CD8-positive, alpha-beta memory T cell (primary cell): ENCODE measurements around the gene IL3. TPM values are rescaled to one million over a fixed set of nuclear protein-coding genes. Genes with fewer than 3 reads are reported as not detected.

Source experiments
- CTCF ChIA-PET: fragments of 350-600 bp; sonication (Branson Sonifier 250); formaldehyde crosslinking; loops from one replicate; lab custom pipeline; 2021; ENCODE audit warnings: antibody characterized with exemption; lab: Charles Lee
- POLR2A ChIA-PET: fragments of 350-600 bp; sonication (Branson Sonifier 250); formaldehyde crosslinking; loops from one replicate; lab custom pipeline; 2021; ENCODE audit warnings: antibody characterized with exemption; lab: Charles Lee
- DNase-seq, 5 donors: peaks; one replicate each; pipeline versions ENCODE4 v3.0.0 to v3.0.0-alpha.2; 2020 to 2022; ENCODE audit warnings: mixed read lengths in 1 of 5
- H3K27ac ChIP-seq: one replicate; pipeline ENCODE4 v1.7.0; 2013; ENCODE audit warnings: low read depth, mild to moderate bottlenecking, low read length, moderate library complexity
- H3K27me3 ChIP-seq: 2 replicates; pipeline ENCODE4 v1.7.0; 2013; ENCODE audit warnings: low read length, mild to moderate bottlenecking; ENCODE audit not compliant: insufficient read depth, poor library complexity, severe bottlenecking
- H3K36me3 ChIP-seq: 2 replicates; pipeline ENCODE4 v1.7.0; 2013; ENCODE audit warnings: mild to moderate bottlenecking, low read length, moderate library complexity; ENCODE audit not compliant: insufficient read depth
- H3K4me1 ChIP-seq: 2 replicates; pipeline ENCODE4 v1.7.0; 2013; ENCODE audit warnings: mild to moderate bottlenecking, low read length, moderate library complexity; ENCODE audit not compliant: insufficient read depth
- H3K4me3 ChIP-seq: 2 replicates; pipeline ENCODE4 v1.7.0; 2013; ENCODE audit warnings: mild to moderate bottlenecking, low read length
- H3K9me3 ChIP-seq: 2 replicates; pipeline ENCODE4 v1.7.0; 2013; ENCODE audit warnings: mild to moderate bottlenecking, low read length
- H3K27ac Mint-ChIP-seq, 8 donors: one replicate each; pipeline ENCODE4 v1.8.0; 2020 to 2021; ENCODE audit warnings: mixed read lengths in 8 of 8, mild to moderate bottlenecking in 6 of 8, inconsistent platforms in 3 of 8, moderate library complexity in 3 of 8
- H3K27me3 Mint-ChIP-seq, 2 donors: one replicate each; pipeline ENCODE4 v1.8.0; 2020 to 2021; ENCODE audit warnings: mixed read lengths in 2 of 2, mild to moderate bottlenecking in 1 of 2, moderate library complexity in 1 of 2
- H3K36me3 Mint-ChIP-seq, 3 donors: one replicate each; pipeline ENCODE4 v1.8.0; 2020 to 2021; ENCODE audit warnings: mixed read lengths in 3 of 3, inconsistent platforms in 1 of 3, mild to moderate bottlenecking in 1 of 3
- H3K4me1 Mint-ChIP-seq, 3 donors: one replicate each; pipeline ENCODE4 v1.8.0; 2020 to 2021; ENCODE audit warnings: mixed read lengths in 3 of 3, inconsistent platforms in 1 of 3, mild to moderate bottlenecking in 1 of 3
- H3K4me3 Mint-ChIP-seq, 7 donors: one replicate each; pipeline ENCODE4 v1.8.0; 2020 to 2021; ENCODE audit warnings: mixed read lengths in 7 of 7, mild to moderate bottlenecking in 6 of 7, moderate library complexity in 4 of 7, inconsistent platforms in 2 of 7
- H3K9me3 Mint-ChIP-seq, 5 donors: one replicate each; pipeline ENCODE4 v1.8.0; 2020 to 2022; ENCODE audit warnings: mixed read lengths in 5 of 5, mild to moderate bottlenecking in 3 of 5, moderate library complexity in 2 of 5, inconsistent platforms in 1 of 5
- polyA plus RNA-seq: library from polyadenylated mRNA; unstranded; fragments of 300-500 nt; fragmentation: Illumina TruSeq; gene quantifications from one replicate; pipeline ENCODE4 v1.2.3, GENCODE V29; 2021
- total RNA-seq, 2 experiments: library from RNA; stranded (reverse); gene quantifications; one replicate each; pipeline ENCODE4 v1.2.3, GENCODE V29; 2021

IL3 gene
- total and polyA plus RNA-seq, 3 experiments from 2014 or later: 69.7 to 71.9 TPM; not detected in 1

DNA sequence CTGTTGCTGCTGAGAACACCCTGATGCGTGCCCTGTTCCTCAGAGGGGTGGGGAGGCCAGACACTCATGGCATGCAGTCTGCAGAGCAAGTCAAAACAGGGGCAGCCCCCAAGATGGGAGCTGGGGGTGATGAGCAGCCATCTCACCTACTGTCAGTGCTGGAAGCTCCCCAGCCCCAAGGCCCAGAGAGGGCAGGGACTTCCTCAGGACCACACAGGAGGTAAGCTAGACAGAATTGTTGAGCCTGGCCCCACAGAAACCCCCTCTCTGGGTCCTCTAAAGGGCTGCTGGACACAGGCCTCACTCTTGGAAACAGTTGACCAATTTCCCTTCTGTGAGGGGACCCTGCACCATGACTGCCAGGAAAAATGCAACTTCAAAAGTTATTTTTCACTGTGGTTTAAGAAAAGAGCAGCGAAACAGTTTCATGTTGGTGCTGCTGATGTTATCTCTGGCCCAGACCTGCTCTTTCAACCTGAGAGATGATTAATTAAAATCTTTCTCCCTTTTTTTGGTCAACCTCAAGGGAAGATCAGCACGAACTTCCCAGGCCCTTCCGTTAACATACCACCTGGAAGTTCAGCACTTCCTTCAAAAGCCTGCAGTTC, 22.7 kb downstream of the IL3 start:
- H3K9me3 Mint-ChIP-seq: no peaks in the 10 kb centered on the region
- DNase-seq: peak in 1 of 5 donors; percentile 27
- Histone ChIP-seq H3K27ac (no peak overlapping the region), H3K9me3 (no peaks in the 10 kb centered on the region), H3K27me3 (no peaks in the 10 kb centered on the region), H3K4me1 (peaks cover 10% of the 10 kb centered on the region), H3K36me3 (no peaks in the 10 kb centered on the region), H3K4me3 (no peak overlapping the region)
- peak overlapping the region in 6 of 8 donors; percentile 46 to 84 (median 75) for H3K27ac Mint-ChIP-seq
- POLR2A ChIA-PET: no interaction called here
- peak overlapping the region in 2 of 7 donors; percentile 27 to 29 for H3K4me3 Mint-ChIP-seq
- CTCF ChIA-PET: no interaction called here
- peaks cover 24 to 50% (median 41%) of the 10 kb centered on the region in 3 donors for H3K4me1 Mint-ChIP-seq
- H3K36me3 Mint-ChIP-seq: no peaks in the 10 kb centered on the region
- peaks cover 0 to 2% of the 10 kb centered on the region in 2 donors for H3K27me3 Mint-ChIP-seq

GRCh38 chr5:132085686-132086085, 25.2 kb downstream of the IL3 start:
- ChIA-PET CTCF (interaction anchor here (1.4 kb wide), 1 partner anchor 23 kb away, joined by 3 read pairs; no protein-coding TSS in a partner anchor), POLR2A (no interaction called here)
- Histone ChIP-seq H3K9me3 (no peaks in the 10 kb centered on the region), H3K4me1 (peaks cover 10% of the 10 kb centered on the region), H3K27me3 (no peaks in the 10 kb centered on the region), H3K27ac (no peak overlapping the region), H3K4me3 (no peak overlapping the region), H3K36me3 (no peaks in the 10 kb centered on the region)
- peak overlapping the region in 4 of 8 donors; percentile 15 to 63 (median 40) for H3K27ac Mint-ChIP-seq
- no peaks in the 10 kb centered on the region for H3K9me3 Mint-ChIP-seq
- peaks cover 29 to 61% (median 44%) of the 10 kb centered on the region in 3 donors for H3K4me1 Mint-ChIP-seq
- H3K36me3 Mint-ChIP-seq: peaks cover 0 to 4% (median 0%) of the 10 kb centered on the region in 3 donors
- H3K27me3 Mint-ChIP-seq: peaks cover 0 to 2% of the 10 kb centered on the region in 2 donors
- no peak overlapping the region for H3K4me3 Mint-ChIP-seq
- no peak for DNase-seq

DNA sequence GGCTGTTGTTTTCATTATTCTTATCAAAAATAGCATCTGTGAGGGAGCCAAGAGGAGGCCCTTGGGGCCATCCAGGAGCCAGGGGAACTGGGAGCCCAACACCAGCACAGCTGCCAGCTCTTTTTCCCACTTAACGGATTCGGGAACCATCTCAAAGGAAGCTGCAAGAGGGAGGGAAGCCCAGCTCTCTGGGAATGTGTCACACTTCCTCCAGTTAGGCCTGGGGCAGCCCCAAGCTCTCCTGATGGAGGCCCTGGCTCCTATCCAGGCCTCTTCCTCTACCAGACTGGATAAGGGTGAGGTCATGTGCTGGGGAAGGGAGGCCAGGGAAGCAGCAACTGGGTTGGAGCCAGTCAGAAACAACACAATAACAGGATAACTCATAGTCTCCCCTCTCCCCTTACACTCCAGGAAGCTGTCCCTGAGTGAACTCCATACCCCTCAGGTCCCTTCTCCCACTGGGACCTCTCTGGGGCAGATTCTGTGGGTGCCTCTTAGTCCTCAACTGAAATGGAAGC, 25.9 kb downstream of the IL3 start:
- peaks cover 29 to 61% (median 44%) of the 10 kb centered on the region in 3 donors for H3K4me1 Mint-ChIP-seq
- H3K9me3 Mint-ChIP-seq: no peaks in the 10 kb centered on the region
- CTCF ChIA-PET: interaction anchor here (1.3 to 1.4 kb wide), 2 partner anchors 21 to 23 kb away, joined by 3 read pairs; no protein-coding TSS in a partner anchor
- H3K27ac Mint-ChIP-seq: no peak overlapping the region
- Histone ChIP-seq H3K27ac (no peak overlapping the region), H3K4me1 (peaks cover 10% of the 10 kb centered on the region), H3K36me3 (no peaks in the 10 kb centered on the region), H3K4me3 (no peak overlapping the region), H3K27me3 (no peaks in the 10 kb centered on the region), H3K9me3 (no peaks in the 10 kb centered on the region)
- peaks cover 0 to 2% of the 10 kb centered on the region in 2 donors for H3K27me3 Mint-ChIP-seq
- no peak for DNase-seq
- H3K36me3 Mint-ChIP-seq: peaks cover 0 to 4% (median 0%) of the 10 kb centered on the region in 3 donors
- POLR2A ChIA-PET: no interaction called here
- no peak overlapping the region for H3K4me3 Mint-ChIP-seq

DNA sequence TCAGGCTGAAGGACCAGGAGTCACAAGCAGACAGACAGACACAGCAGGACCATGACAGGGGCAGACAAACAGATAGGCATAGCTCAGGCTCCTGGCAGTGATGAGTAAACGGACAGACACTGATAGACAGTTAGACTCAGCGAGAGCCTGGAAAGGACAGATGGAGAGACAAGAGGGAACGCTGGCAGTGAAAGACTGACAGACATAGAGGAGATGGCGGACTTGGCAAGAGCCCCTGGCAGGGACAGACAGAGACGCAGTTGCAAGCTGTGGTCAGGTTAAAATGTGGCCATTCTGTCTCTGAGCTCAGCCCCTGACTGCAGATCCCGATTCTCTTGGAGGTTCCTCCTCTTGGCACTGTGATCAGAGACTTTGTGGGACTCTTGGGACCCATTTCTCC, 26.7 kb downstream of the IL3 start:
- POLR2A ChIA-PET: no interaction called here
- no peak for DNase-seq
- Mint-ChIP-seq H3K4me1 (peaks cover 25 to 53% (median 44%) of the 10 kb centered on the region in 3 donors), H3K27me3 (peaks cover 0 to 2% of the 10 kb centered on the region in 2 donors), H3K27ac (no peak overlapping the region), H3K9me3 (no peaks in the 10 kb centered on the region), H3K4me3 (no peak overlapping the region), H3K36me3 (peaks cover 0 to 4% (median 0%) of the 10 kb centered on the region in 3 donors)
- H3K36me3 ChIP-seq: no peaks in the 10 kb centered on the region
- no peaks in the 10 kb centered on the region for H3K9me3 ChIP-seq
- no peaks in the 10 kb centered on the region for H3K27me3 ChIP-seq
- H3K27ac ChIP-seq: no peak overlapping the region
- peaks cover 10% of the 10 kb centered on the region for H3K4me1 ChIP-seq
- CTCF ChIA-PET: interaction anchor here (0.5 to 1.3 kb wide), 2 partner anchors 22 to 345 kb away, joined by 3 read pairs; no protein-coding TSS in a partner anchor
- no peak overlapping the region for H3K4me3 ChIP-seq

DNA sequence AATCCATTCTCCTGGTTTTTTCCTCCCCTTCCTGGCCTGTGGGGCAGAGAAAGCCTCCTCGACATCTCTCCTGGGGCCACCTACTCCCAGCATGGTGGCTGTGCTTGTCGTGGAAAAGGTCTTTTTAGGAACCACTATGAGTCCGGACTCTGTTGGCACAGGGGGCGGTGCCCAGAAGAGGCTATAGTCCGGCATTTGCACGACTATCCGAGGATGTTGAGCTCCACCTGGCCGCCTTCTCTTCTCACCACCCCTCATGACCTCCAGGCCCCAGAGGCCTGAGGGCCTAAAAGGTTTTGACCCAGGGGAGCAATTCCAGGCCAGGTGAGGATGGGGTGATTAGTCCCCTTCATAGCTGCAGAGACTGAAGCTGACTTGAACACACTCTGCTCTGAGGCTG, 27.2 kb downstream of the IL3 start:
- ChIA-PET POLR2A (interaction anchor here (1.5 kb wide), 1 partner anchor 16 kb away, joined by 3 read pairs; no protein-coding TSS in a partner anchor), CTCF (interaction anchor here (0.5 to 1.3 kb wide), 2 partner anchors 22 to 344 kb away, joined by 3 read pairs; no protein-coding TSS in a partner anchor)
- Histone ChIP-seq H3K27me3 (no peaks in the 10 kb centered on the region), H3K36me3 (no peaks in the 10 kb centered on the region), H3K9me3 (no peaks in the 10 kb centered on the region), H3K4me1 (peaks cover 10% of the 10 kb centered on the region), H3K27ac (no peak overlapping the region), H3K4me3 (no peak overlapping the region)
- peaks cover 0 to 4% (median 0%) of the 10 kb centered on the region in 3 donors for H3K36me3 Mint-ChIP-seq
- no peak overlapping the region for H3K4me3 Mint-ChIP-seq
- no peaks in the 10 kb centered on the region for H3K9me3 Mint-ChIP-seq
- peaks cover 0 to 2% of the 10 kb centered on the region in 2 donors for H3K27me3 Mint-ChIP-seq
- peaks cover 25 to 48% (median 40%) of the 10 kb centered on the region in 3 donors for H3K4me1 Mint-ChIP-seq
- DNase-seq: no peak
- no peak overlapping the region for H3K27ac Mint-ChIP-seq

DNA sequence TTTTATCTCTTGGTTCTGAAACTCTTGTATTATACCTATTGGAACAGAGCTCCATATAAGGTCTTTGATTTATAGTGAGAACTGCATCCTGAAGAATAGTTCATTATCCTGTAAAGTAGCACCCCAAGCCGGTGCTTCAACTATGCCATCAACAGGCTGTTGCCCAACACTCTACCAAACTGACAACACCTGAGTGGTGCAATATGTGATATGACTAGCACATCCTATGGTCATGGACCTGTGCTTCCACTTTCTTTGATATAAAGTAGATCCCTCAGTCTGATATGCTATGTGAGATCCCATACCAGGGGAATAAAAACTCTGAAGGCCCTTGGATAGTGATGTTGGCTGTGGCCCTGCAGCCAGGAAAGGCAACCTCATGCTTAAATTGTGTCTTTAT, 28.9 kb downstream of the IL3 start:
- POLR2A ChIA-PET: no interaction called here

DNA sequence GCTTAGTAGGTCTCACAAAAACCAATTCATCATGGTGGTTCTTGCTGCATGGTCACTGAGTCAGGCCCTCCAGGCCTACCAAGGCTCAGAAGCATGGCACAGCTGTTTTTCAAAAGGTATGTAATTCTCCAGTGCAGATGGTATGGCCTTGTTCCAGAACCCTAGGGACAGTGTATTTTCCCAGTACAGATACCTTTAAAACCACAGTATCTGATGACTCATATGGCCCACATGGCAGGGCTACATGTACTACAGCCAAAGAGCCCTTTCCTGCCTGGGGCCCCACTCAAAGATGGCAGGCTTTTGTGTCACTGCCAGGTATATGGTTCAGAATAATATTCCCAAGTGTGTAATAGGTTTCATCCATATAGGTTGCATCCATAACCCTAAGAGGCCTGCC, 29.7 kb downstream of the IL3 start:
- H3K4me1 ChIP-seq: peaks cover 5% of the 10 kb centered on the region
- no peaks in the 10 kb centered on the region for H3K36me3 ChIP-seq
- Mint-ChIP-seq H3K27me3 (peaks cover 0 to 2% of the 10 kb centered on the region in 2 donors), H3K27ac (peak overlapping the region in 1 of 8 donors; percentile 10), H3K36me3 (peaks cover 0 to 4% (median 0%) of the 10 kb centered on the region in 3 donors), H3K4me3 (no peak overlapping the region), H3K4me1 (peaks cover 27 to 41% (median 30%) of the 10 kb centered on the region in 3 donors), H3K9me3 (no peaks in the 10 kb centered on the region)
- H3K27ac ChIP-seq: no peak overlapping the region
- CTCF ChIA-PET: no interaction called here
- H3K4me3 ChIP-seq: no peak overlapping the region
- H3K9me3 ChIP-seq: no peaks in the 10 kb centered on the region
- H3K27me3 ChIP-seq: no peaks in the 10 kb centered on the region
- POLR2A ChIA-PET: interaction anchor here (0.5 kb wide), 1 partner anchor 567 kb away, joined by 6 read pairs; no protein-coding TSS in a partner anchor
- no peak for DNase-seq

More for the DNA sequence above, 28.9 kb downstream of the IL3 start:
- Histone ChIP-seq H3K27me3 (no peaks in the 10 kb centered on the region), H3K9me3 (no peaks in the 10 kb centered on the region), H3K4me1 (no peaks in the 10 kb centered on the region), H3K36me3 (no peaks in the 10 kb centered on the region), H3K4me3 (no peak overlapping the region), H3K27ac (no peak overlapping the region)
- Mint-ChIP-seq H3K27me3 (peaks cover 0 to 2% of the 10 kb centered on the region in 2 donors), H3K4me3 (no peak overlapping the region), H3K4me1 (peaks cover 25 to 39% (median 32%) of the 10 kb centered on the region in 3 donors), H3K36me3 (peaks cover 0 to 4% (median 0%) of the 10 kb centered on the region in 3 donors), H3K27ac (peak overlapping the region in 1 of 8 donors; percentile 29), H3K9me3 (no peaks in the 10 kb centered on the region)
- DNase-seq: no peak
- CTCF ChIA-PET: interaction anchor here (1.2 kb wide), 1 partner anchor 13 kb away, joined by 5 read pairs; no protein-coding TSS in a partner anchor

DNA sequence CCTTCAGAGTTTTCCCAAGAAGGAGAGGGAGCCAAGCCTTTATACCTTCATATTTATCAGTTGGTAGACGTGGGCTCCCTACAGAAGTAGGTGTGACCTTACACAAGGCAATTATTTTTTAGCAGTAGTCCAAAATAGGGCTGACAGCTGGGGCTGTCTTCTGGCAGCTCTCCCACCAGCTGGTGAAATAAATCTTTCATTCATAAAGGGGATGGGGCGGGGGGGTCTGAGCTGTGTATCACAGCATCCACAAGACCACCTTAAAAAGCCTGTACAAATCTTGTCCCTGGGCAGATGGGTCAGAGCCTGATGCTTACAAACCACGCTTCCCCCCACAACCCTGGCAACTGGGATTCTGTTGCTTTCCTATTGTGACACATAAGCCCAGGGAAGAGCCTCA, 32.8 kb downstream of the IL3 start:
- no peaks in the 10 kb centered on the region for H3K27me3 Mint-ChIP-seq
- peaks cover 40 to 61% (median 42%) of the 10 kb centered on the region in 3 donors for H3K4me1 Mint-ChIP-seq
- no peaks in the 10 kb centered on the region for H3K9me3 Mint-ChIP-seq

More for the DNA sequence above, 32.8 kb downstream of the IL3 start:
- Histone ChIP-seq H3K27ac (no peak overlapping the region), H3K9me3 (no peaks in the 10 kb centered on the region), H3K4me3 (no peak overlapping the region), H3K36me3 (no peaks in the 10 kb centered on the region), H3K4me1 (peaks cover 16% of the 10 kb centered on the region), H3K27me3 (no peaks in the 10 kb centered on the region)
- ChIA-PET CTCF (interaction anchor here (1.1 to 1.3 kb wide), 2 partner anchors 10 to 16 kb away, joined by 3 read pairs; no protein-coding TSS in a partner anchor), POLR2A (no interaction called here)
- H3K4me3 Mint-ChIP-seq: no peak overlapping the region
- DNase-seq: no peak
- no peak overlapping the region for H3K27ac Mint-ChIP-seq
- peaks cover 0 to 4% (median 0%) of the 10 kb centered on the region in 3 donors for H3K36me3 Mint-ChIP-seq
